ENCODE measurements around the gene GOLGA3.
"Not testable (repeated sequence)": the region's sequence is repeated elsewhere in the genome, so short reads cannot be mapped to it uniquely, and the experiment has no call there.

The GOLGA3 gene

DNA sequence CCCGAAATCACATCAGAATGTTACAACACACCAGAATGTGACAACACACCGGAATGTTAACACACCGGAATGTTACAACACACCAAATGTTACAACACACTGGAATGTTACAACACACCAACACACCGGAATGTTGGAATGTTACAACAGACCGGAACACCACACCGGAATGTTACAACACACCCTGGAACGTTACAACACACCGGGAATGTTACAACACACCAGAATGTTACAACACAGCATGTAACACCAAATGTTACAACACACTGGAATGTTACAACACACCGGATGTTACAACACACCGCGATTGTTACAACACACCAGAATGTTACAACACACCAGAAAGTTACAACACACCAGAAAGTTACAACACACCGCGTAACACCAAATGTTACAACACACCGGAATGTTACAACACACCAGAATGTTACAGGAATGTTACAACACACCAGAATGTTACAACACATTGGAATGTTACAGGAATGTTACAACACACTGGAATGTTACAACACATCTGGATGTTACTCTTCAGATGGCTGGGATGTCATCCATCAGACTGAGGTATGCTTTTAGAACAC, 37.7 kb upstream of the GOLGA3 start:
- no peak for DNase-seq (ENCODE audit: low spot score)
- TF ChIP-seq, protein P1, sequence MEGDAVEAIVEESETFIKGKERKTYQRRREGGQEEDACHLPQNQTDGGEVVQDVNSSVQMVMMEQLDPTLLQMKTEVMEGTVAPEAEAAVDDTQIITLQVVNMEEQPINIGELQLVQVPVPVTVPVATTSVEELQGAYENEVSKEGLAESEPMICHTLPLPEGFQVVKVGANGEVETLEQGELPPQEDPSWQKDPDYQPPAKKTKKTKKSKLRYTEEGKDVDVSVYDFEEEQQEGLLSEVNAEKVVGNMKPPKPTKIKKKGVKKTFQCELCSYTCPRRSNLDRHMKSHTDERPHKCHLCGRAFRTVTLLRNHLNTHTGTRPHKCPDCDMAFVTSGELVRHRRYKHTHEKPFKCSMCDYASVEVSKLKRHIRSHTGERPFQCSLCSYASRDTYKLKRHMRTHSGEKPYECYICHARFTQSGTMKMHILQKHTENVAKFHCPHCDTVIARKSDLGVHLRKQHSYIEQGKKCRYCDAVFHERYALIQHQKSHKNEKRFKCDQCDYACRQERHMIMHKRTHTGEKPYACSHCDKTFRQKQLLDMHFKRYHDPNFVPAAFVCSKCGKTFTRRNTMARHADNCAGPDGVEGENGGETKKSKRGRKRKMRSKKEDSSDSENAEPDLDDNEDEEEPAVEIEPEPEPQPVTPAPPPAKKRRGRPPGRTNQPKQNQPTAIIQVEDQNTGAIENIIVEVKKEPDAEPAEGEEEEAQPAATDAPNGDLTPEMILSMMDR (IDR thresholded peaks at IDR 0.05; ENCODE audit: extremely low read depth, missing control alignments) = no peak

DNA sequence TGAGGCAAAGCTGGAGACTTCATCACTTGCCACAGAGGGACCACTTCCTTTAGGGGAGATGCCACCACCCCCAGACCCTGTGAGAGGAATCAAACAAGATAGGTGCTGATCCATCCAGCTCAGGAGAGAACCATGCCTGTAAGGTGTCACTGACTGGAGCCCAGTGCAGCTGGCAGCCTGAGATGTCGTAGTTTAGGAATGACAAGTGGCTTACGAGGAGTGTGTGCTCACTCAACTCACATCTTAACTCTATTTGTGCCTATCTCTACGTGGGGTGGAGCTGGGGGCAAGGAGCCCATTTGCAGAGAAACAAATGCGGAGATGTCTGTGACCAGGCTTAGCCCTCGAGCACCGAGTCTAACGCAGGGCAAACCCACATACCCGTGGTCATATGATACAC, 32.9 kb upstream of the GOLGA3 start:
- no peak for DNase-seq (ENCODE audit: low spot score)
- TF ChIP-seq, protein P1 (IDR thresholded peaks at IDR 0.05; ENCODE audit: extremely low read depth, missing control alignments) = no peak

- DNase-seq (ENCODE audit: low spot score) = no peak
- TF ChIP-seq, protein P1 (IDR thresholded peaks at IDR 0.05; ENCODE audit: extremely low read depth, missing control alignments) = no peak
These were observed 30.1 kb upstream of the GOLGA3 start for GRCh38 chr12:132858718-132859266.

GRCh38 chr12:132857019-132857418, 28.4 kb upstream of the GOLGA3 start:
- DNase-seq (ENCODE audit: low spot score) = not testable (repeated sequence)

- DNase-seq (ENCODE audit: low spot score) = no peak
- TF ChIP-seq, protein P1 (IDR thresholded peaks at IDR 0.05; ENCODE audit: extremely low read depth, missing control alignments) = no peak
These were observed 27.9 kb upstream of the GOLGA3 start for GRCh38 chr12:132856581-132856980.

DNA sequence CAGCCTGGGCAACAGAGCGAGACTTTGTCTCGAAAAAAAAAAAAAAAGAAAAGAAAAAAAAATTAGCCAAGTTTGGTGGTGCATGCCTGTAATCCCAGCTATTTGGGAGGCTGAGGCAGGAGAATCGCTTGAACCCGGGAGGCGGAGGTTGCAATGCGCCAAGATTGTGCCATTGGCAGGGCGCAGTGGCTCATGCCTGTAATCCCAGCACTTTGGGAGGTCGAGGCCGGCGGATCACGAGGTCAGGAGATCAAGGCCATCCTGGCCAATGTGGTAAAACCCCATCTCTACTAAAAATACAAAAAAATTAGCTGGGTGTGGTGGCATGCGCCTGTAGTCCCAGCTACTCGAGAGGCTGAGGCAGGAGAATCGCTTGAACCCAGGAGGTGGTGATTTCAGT, 26.5 kb upstream of the GOLGA3 start:
- not testable (repeated sequence) for DNase-seq (ENCODE audit: low spot score)

- TF ChIP-seq, protein P1 (IDR thresholded peaks at IDR 0.05; ENCODE audit: extremely low read depth, missing control alignments) = no peak
- no peak for DNase-seq (ENCODE audit: low spot score)
These were observed 24.8 kb upstream of the GOLGA3 start for GRCh38 chr12:132853285-132854092.

DNA sequence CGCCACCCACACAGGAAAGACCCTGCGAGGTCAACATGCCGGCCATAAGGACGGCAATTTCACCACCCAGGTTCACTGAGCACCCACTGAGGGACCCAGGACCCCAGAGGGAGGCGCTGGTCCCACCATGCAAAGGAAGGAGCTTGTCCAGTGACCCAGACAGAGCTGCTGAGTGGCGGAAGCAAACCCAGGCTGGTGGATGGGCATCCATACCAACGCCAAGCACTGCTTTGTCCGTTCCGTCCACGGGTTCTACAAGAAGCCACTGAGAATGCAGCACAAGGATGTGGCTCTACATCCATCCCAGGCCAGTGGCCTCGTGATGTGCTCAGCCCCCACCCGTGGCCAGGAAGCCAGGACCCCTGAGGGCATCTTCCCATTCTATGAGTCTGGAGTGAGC, 23.8 kb upstream of the GOLGA3 start:
- no peak for DNase-seq (ENCODE audit: low spot score)
- TF ChIP-seq, protein P1 (IDR thresholded peaks at IDR 0.05; ENCODE audit: extremely low read depth, missing control alignments) = no peak
